NCI-H226 (cell line): ENCODE data around the gene DNAH10.

ENCODE experiments used
- DNase-seq: peaks from one replicate; pipeline ENCODE4 v3.0.0-alpha.2; 2015

The DNAH10 gene

DNA sequence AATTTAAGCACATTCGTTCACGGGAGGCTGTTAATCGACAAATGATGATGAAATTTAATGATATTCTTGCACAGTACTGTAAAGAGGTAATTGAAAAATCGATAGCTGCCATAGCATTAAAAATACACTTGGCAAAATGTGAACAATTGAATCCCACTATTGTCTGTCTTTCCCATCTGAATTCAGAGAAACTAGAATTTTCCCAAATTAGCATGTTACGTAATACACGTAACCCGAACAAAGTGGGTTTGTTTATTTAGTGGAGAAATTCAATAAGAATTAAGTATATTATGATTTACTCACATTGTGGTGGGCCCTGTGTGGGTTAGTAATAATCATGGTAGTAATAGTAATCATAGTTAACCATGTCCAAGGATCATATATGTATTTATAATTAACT lies 31.9 kb downstream of the DNAH10 start:
- DNase-seq = no peak

GRCh38 chr12:123798518-123798917 lies 36.4 kb downstream of the DNAH10 start:
- no peak for DNase-seq

- no peak for DNase-seq
These were observed 37.1 kb downstream of the DNAH10 start for GRCh38 chr12:123799227-123799626.

- no peak for DNase-seq
These were observed 39.6 kb downstream of the DNAH10 start for GRCh38 chr12:123801573-123802178.

DNA sequence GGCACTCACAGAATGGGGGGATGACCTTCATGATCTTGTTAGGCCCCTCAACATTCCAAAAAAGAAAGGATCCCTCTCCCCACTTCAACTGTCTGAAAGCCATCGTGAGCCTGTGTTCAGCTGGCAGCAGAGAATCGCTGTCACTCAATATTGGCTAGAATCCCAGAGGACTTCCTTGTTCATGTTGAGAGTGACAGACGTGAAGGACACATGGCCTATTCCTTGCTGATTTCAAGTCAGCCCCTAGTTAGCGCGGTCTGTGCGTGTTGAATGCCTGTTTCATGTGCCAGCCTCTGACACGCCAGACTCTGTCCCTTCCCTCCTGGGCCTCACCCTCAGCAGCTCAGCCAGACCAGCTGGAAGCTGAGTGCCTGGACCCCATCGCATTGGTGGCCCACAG lies 43.1 kb downstream of the DNAH10 start:
- DNase-seq = no peak

GRCh38 chr12:123807002-123807401 lies 44.9 kb downstream of the DNAH10 start:
- no peak for DNase-seq

- no peak for DNase-seq
These were observed 45.6 kb downstream of the DNAH10 start for GRCh38 chr12:123807670-123808069.

GRCh38 chr12:123808167-123808566 lies 46.1 kb downstream of the DNAH10 start:
- no peak for DNase-seq

DNA sequence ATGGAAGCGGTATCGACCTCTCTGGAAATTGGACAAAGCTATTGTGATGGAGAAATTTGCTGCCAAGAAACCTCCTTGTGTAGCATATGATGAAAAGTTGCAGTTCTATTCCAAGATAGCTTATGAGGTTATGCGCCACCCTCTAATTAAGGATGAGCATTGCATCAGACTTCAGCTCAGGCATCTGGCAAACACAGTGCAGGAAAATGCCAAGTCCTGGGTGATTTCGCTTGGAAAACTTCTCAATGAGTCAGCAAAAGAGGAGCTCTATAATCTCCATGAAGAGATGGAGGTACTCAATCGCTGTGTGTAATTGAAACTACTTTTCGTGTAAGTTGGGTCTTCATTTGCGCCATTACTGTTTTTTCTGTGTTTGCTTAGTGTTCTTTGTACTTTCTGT lies 51.2 kb downstream of the DNAH10 start:
- DNase-seq = peak; percentile 31

DNA sequence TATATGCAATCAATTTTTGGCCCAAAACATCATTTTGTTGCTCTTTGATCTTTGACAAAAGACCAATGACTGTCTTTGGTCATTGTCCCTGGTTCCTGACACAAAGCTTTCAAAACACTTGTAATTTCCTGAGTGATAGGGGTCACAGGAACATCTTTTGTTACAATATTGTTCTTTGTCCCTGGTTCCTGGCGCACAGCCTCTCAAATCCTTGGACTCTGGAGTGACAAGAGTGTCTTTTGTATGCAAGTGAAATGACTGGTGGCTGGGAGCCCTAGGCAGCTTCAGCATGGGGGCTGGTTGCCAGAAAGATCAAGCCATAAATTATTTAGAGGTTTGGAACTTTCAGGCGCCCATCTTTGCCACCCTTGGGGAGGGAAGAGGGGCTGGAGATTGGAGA lies 53.9 kb downstream of the DNAH10 start:
- no peak for DNase-seq

DNA sequence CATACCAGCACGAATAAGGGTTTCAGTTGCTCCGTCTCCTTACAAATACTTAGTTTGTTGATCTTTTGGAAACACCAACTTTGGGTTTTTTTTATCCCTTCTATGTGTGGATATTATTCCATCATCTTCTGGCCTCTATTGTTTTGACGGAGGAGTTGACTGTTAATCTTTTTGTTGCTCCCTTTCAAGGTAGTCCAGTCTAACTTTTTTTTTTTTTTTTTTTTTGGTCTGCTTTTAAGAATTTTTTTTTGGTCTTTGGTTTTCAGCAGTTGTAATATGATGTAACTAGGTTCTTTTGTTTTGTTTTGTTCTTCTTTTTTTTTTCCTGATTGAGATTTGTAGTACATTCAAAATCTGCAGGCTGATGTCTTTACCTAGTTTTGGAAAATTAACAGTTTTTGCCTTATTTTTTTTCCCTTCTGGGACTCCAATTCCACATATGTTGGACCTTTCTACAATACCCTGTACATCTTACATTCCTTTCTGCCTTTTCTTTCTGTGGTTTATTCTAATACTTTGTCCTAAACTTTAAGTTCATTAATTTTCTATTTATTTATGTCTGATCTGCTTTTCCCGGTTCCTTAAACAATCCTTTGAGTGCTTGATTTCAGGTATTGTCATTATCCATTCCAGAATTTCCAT lies 54.9 kb downstream of the DNAH10 start:
- no peak for DNase-seq

- no peak for DNase-seq
These were observed 60.7 kb downstream of the DNAH10 start for GRCh38 chr12:123822804-123823203.

- DNase-seq = no peak
These were observed 66.0 kb downstream of the DNAH10 start for GRCh38 chr12:123828120-123828519.

GRCh38 chr12:123828854-123829547 lies 66.9 kb downstream of the DNAH10 start:
- DNase-seq = no peak

DNA sequence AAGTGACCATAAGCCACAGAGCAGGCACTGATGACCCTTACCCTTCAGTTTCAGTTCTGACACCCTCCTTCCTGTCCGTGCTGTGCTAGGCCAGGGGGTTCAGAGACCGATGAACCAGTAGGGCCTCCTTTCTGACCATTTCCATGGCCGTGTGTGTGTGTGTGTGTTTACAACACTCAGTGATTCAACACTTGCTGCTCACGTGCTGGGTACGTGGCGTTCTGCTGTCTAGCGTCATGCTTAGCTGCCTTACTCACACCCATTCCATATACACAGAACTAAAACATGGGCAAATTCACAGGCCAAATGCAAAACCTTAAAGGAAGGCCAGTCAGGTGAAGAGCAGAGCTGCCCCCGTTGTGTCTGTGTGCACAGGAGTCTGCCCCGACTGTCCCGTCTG lies 67.5 kb downstream of the DNAH10 start:
- DNase-seq = no peak

DNA sequence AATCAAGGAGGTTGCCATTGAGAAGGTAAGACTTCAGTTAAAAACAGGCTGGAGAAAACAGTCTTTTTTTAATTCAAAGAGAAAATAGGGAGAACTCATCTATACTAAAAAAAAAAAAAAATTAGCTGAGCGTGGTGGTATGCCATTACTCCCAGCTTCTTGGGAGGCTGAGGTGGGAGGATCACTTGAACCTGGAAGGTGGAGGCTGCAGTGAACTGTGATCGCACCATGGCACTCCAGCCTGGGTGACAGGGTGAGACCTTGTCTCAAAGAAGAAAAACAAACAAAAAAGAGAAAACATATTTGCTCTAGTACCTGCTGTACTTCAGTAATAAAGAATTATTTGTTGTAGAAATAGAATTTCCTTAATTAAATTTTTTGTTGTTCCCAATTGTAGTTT lies 68.6 kb downstream of the DNAH10 start:
- no peak for DNase-seq

- no peak for DNase-seq
These were observed 70.0 kb downstream of the DNAH10 start for GRCh38 chr12:123832052-123832451.

GRCh38 chr12:123833830-123834229 lies 71.7 kb downstream of the DNAH10 start:
- DNase-seq = no peak

- DNase-seq = no peak
These were observed 72.7 kb downstream of the DNAH10 start for GRCh38 chr12:123834845-123835244.

GRCh38 chr12:123836292-123836691 lies 74.2 kb downstream of the DNAH10 start:
- no peak for DNase-seq

DNA sequence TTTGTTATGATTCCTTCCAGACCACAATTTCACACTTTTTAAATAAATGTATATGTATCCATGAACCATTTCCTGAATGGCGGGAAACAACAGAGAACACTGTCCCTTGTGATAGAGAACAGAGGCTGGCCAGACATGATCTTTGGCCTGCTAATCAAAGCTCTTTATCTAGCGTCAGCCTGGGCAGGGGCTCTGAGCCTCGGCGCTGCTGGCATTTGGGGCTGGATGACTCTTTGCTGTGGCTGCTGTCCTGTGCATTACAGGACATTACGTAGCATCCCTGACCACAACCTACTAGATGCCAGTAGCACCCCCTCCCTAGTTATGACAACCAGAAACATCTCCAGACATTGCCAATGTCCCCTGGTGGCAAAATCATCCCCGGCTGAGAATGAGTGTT lies 77.7 kb downstream of the DNAH10 start:
- DNase-seq = no peak

DNA sequence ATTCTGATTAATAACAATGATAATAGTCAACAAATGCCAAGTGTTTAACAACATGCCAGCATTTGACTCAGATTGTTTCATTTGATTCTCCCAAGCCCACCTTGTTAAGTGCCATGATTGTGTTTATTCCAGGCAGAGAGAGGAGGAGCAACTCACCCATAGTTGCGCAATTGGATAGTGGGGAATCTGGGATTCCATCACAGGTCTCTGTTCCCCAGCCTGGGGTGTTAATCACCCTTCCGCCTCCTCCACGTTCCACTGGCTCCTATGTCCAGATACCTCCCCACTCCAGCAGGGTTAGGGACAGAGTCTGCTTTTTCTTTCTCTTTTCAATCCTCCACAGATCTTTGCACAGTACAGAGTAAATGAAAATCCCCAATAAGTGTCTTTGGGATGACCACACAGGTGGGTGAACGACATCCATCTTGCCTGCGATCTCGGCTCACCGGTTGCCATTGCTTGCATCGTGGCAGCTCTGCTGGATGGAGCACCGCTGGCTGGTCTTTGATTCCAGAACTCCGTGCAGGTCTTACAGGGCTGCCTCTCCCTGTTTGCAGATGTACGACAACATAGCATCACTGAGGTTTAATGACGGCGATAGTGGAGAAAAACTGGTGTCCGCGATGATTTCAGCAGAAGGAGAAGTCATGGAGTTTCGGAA lies 78.8 kb downstream of the DNAH10 start:
- DNase-seq = no peak

DNA sequence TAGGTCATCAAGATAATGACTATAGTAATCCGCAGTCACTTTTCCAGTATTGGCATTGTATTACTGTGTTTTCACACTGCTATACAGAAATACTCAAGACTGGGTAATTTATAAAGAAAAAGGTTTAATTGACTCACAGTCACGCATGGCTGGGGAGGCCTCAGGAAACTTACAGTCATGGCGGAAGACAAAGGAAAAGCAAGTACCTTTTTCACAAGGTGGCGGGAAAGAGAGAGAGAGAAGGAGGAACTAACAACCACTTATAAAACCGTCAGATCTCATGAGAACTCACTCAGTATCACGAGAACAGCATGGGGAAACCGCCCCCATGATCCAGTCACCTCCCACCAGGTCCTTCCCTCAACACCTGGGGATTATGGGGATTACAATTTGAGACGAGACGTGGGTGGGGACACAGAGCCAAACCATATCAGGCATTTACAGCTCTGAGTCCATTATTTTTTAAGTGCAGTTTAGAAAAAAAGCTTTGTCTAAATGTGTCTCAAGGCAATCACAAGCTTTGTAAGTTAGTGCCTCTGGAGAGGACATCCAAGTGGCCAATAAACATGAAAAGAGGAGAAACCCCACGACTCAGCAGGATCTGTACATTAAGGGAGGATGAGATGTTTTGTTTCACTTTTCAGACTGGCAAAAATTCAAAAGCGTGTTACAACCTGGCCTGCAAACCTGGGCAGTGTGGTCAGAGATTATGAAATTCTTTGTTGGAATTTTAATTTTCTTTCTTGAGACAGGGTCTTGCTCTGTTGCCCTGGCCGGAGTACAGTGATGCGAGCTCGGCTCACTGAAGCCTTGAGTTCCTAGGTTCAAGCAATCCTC lies 82.0 kb downstream of the DNAH10 start:
- no peak for DNase-seq
